ENCODE measurements around the gene OR2A5. TPM values are rescaled to one million over a fixed set of nuclear protein-coding genes. Genes with fewer than 3 reads are reported as not detected.

The OR2A5 gene
- total and polyA plus RNA-seq, 2 of the 8 experiments (the other 6 are each of a cell fraction or from before 2014, with no cell fraction given): not detected

DNA sequence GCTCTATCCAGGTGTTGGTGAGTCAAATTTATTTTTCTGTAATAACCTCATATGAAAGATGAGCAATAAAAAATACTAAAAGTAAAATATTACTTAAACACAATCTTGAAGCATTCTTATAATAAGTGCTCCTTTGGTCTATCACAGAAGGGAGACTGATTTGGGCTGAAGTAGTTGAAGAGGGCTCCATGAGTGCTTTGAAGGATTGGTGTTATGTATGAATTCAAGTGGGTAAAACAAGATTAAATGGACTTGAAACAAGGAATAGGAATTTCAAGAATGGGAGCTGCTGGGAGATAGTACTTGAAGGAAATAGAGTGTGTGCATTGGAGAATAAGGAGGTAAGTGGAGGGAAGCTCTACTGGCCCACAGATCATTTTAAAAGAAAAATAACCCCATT lies 53.3 kb downstream of the OR2A5 start:
- FAIRE-seq (no peak), DNase-seq (ENCODE audit: low read depth in 1 of 2, low spot score in 2 of 2) (no peak)
- Histone ChIP-seq H2BK12ac (ENCODE audit: low read depth, low read length) (no peak overlapping the region), H3K18ac (ENCODE audit: extremely low read depth, low read length) (no peak overlapping the region), H3K79me2 (ENCODE audit: control insufficient read depth in 1 of 2, insufficient read depth in 2 of 2, low read length in 2 of 2) (no peaks in the 10 kb centered on the region), H3K23me2 (ENCODE audit: low read depth, low read length) (no peaks in the 10 kb centered on the region), H3K14ac (ENCODE audit: insufficient read length) (no peak overlapping the region), H2AFZ (ENCODE audit: low read length) (no peak overlapping the region), H4K91ac (replicated peaks; ENCODE audit: insufficient read length, low read length) (no peak overlapping the region), H2BK120ac (replicated peaks; ENCODE audit: low read depth, low read length) (no peak overlapping the region), H3K4ac (replicated peaks; ENCODE audit: insufficient read length, low read depth, low read length) (no peak overlapping the region), H3K23ac (ENCODE audit: insufficient read length) (no peak overlapping the region), H3K9ac (replicated peaks in 1 of 4; ENCODE audit: extremely low read depth in 1 of 4, low read depth in 3 of 4, low read length in 3 of 4) (no peak overlapping the region), H3K79me1 (ENCODE audit: low read depth, low read length) (no peaks in the 10 kb centered on the region), H3K27ac (ENCODE audit: low read depth, low read length) (no peak overlapping the region), H3K56ac (replicated peaks; ENCODE audit: insufficient read length, low read depth, low read length) (no peak overlapping the region), H3K4me2 (ENCODE audit: insufficient read depth in 1 of 2, low read depth in 2 of 2, low read length in 2 of 2) (no peak overlapping the region), H3K4me3 (ENCODE audit: extremely low read depth in 1 of 4, insufficient read depth in 2 of 4, low read depth in 3 of 4, low read length in 4 of 4) (no peak overlapping the region), H3K4me1 (replicated peaks in 1 of 4; ENCODE audit: control insufficient read depth in 3 of 4, insufficient read depth in 4 of 4, low read length in 3 of 4) (no peaks in the 10 kb centered on the region), H3K9me3 (ENCODE audit: insufficient read depth in 2 of 2, low read depth in 1 of 2, low read length in 1 of 2) (no peaks in the 10 kb centered on the region), H2AK5ac (ENCODE audit: low read depth, low read length) (no peak overlapping the region), H2BK20ac (ENCODE audit: low read length) (no peak overlapping the region), H4K20me1 (replicated peaks in 1 of 2; ENCODE audit: control insufficient read depth in 1 of 2, insufficient read depth in 2 of 2, low read length in 2 of 2) (no peaks in the 10 kb centered on the region), H3K27me3 (replicated peaks in 1 of 4; ENCODE audit: control insufficient read depth in 3 of 4, extremely low read depth in 1 of 4, insufficient read depth in 3 of 4, low read length in 3 of 4) (no peaks in the 10 kb centered on the region), H4K5ac (ENCODE audit: insufficient read length, low read depth, low read length) (no peak overlapping the region), H2BK15ac (ENCODE audit: low read length) (no peak overlapping the region), H2BK5ac (ENCODE audit: low read depth, low read length) (no peak overlapping the region), H4K8ac (ENCODE audit: extremely low read depth, insufficient read depth, low read length) (no peak overlapping the region), H3K36me3 (ENCODE audit: control insufficient read depth in 2 of 4, insufficient read depth in 4 of 4, low read length in 3 of 4) (no peaks in the 10 kb centered on the region)
- POLR2A ChIA-PET (ENCODE audit: partially characterized antibody): no interaction called here
- CTCF ChIA-PET (ENCODE audit: partially characterized antibody): no interaction called here
- TF ChIP-seq TCF12 (IDR thresholded peaks at IDR 0.05; ENCODE audit: low read depth, low read length): no peak
- TF ChIP-seq, protein P1, sequence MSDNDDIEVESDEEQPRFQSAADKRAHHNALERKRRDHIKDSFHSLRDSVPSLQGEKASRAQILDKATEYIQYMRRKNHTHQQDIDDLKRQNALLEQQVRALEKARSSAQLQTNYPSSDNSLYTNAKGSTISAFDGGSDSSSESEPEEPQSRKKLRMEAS (IDR thresholded peaks at IDR 0.05): no peak
- no peak for TF ChIP-seq EZH2 (IDR thresholded peaks at IDR 0.05; ENCODE audit: low read depth, low read length, severe bottlenecking)
- no peak for TF ChIP-seq SIRT6 (IDR thresholded peaks at IDR 0.05; ENCODE audit: low read length)
- TF ChIP-seq, protein P2, sequence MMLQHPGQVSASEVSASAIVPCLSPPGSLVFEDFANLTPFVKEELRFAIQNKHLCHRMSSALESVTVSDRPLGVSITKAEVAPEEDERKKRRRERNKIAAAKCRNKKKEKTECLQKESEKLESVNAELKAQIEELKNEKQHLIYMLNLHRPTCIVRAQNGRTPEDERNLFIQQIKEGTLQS (IDR thresholded peaks at IDR 0.05; ENCODE audit: insufficient read depth, low read depth, low read length): no peak
- TF ChIP-seq, protein P3, sequence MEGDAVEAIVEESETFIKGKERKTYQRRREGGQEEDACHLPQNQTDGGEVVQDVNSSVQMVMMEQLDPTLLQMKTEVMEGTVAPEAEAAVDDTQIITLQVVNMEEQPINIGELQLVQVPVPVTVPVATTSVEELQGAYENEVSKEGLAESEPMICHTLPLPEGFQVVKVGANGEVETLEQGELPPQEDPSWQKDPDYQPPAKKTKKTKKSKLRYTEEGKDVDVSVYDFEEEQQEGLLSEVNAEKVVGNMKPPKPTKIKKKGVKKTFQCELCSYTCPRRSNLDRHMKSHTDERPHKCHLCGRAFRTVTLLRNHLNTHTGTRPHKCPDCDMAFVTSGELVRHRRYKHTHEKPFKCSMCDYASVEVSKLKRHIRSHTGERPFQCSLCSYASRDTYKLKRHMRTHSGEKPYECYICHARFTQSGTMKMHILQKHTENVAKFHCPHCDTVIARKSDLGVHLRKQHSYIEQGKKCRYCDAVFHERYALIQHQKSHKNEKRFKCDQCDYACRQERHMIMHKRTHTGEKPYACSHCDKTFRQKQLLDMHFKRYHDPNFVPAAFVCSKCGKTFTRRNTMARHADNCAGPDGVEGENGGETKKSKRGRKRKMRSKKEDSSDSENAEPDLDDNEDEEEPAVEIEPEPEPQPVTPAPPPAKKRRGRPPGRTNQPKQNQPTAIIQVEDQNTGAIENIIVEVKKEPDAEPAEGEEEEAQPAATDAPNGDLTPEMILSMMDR (IDR thresholded peaks at IDR 0.05; ENCODE audit: control extremely low read depth in 1 of 3, insufficient read depth in 1 of 3, low read depth in 1 of 3, low read length in 3 of 3): no peak
- no peak for TF ChIP-seq BCL11A (IDR thresholded peaks at IDR 0.05; ENCODE audit: low read depth in 2 of 2, low read length in 2 of 2)
- no peak for TF ChIP-seq SP1 (IDR thresholded peaks at IDR 0.05; ENCODE audit: low read depth, low read length)
- TF ChIP-seq KDM1A (IDR thresholded peaks at IDR 0.05; ENCODE audit: borderline replicate concordance, low read length): no peak
- TF ChIP-seq SAP30 (IDR thresholded peaks at IDR 0.05; ENCODE audit: insufficient read depth, insufficient replicate concordance, low read length): no peak
- no peak for TF ChIP-seq MAFK (IDR thresholded peaks at IDR 0.05; ENCODE audit: low read depth, low read length)
- no peak for TF ChIP-seq POLR2AphosphoS5 (IDR thresholded peaks at IDR 0.05; ENCODE audit: low read depth, low read length)
- TF ChIP-seq HDAC6 (IDR thresholded peaks at IDR 0.05; ENCODE audit: low read depth, low read length): no peak

Measured in H1 (cell line).